ENCODE data around the gene CCDC27. TPM values are rescaled to one million over a fixed set of nuclear protein-coding genes. Genes with fewer than 3 reads are reported as not detected.

The CCDC27 gene
- polyA plus RNA-seq, 3 donors = not detected

- no peak overlapping the region for H3K4me3 ChIP-seq (replicated peaks in 1 of 3; ENCODE audit: low read depth in 2 of 3, low read length in 3 of 3)
- peak overlapping the region in 3 of 7 donors; percentile 15 to 61 (median 43) for H3K27ac Mint-ChIP-seq
- no peak overlapping the region for H2AFZ ChIP-seq (ENCODE audit: insufficient read depth, low read depth, low read length, poor library complexity, severe bottlenecking)
- peaks cover 13 to 41% of the 10 kb centered on the region in 2 donors for H3K36me3 ChIP-seq (replicated peaks in 1 of 2; ENCODE audit: control insufficient read depth in 1 of 2, insufficient read depth in 2 of 2, low read length in 2 of 2)
- peaks cover 7 to 12% of the 10 kb centered on the region in 2 donors for H3K4me1 ChIP-seq (ENCODE audit: control insufficient read depth in 1 of 2, insufficient read depth in 2 of 2, low read length in 2 of 2)
- intact Hi-C loops (cut with micrococcal nuclease) = no loop called here
- no peaks in the 10 kb centered on the region for H3K27me3 ChIP-seq (ENCODE audit: control insufficient read depth in 2 of 2, insufficient read depth in 2 of 2, low read length in 2 of 2)
- no peaks in the 10 kb centered on the region for H3K9me3 ChIP-seq (replicated peaks in 1 of 2; ENCODE audit: control insufficient read depth in 1 of 2, insufficient read depth in 1 of 2, low read length in 2 of 2)
- DNase-seq = no peak
- H3K79me2 ChIP-seq (ENCODE audit: insufficient read depth, low read length) = no peaks in the 10 kb centered on the region
- over 99% methylated on average over 15 of the region's 22 CpGs for WGBS (ENCODE audit: insufficient coverage)
- H3K36me3 Mint-ChIP-seq = peaks cover 20 to 30% of the 10 kb centered on the region in 2 donors
- H4K20me1 ChIP-seq (ENCODE audit: insufficient read depth, low read length) = no peaks in the 10 kb centered on the region
- H3K27ac ChIP-seq (ENCODE audit: low read depth in 1 of 2, low read length in 2 of 2) = no peak overlapping the region
- peak overlapping the region; percentile 1 for H3K9ac ChIP-seq (ENCODE audit: insufficient read depth, low read length, poor library complexity, severe bottlenecking)
- peaks cover 28% of the 10 kb centered on the region for H3K4me1 Mint-ChIP-seq
- peaks cover 0 to 2% (median 0%) of the 10 kb centered on the region in 3 donors for H3K27me3 Mint-ChIP-seq (ENCODE audit: low read depth in 3 of 3)
- TF ChIP-seq, protein P1, sequence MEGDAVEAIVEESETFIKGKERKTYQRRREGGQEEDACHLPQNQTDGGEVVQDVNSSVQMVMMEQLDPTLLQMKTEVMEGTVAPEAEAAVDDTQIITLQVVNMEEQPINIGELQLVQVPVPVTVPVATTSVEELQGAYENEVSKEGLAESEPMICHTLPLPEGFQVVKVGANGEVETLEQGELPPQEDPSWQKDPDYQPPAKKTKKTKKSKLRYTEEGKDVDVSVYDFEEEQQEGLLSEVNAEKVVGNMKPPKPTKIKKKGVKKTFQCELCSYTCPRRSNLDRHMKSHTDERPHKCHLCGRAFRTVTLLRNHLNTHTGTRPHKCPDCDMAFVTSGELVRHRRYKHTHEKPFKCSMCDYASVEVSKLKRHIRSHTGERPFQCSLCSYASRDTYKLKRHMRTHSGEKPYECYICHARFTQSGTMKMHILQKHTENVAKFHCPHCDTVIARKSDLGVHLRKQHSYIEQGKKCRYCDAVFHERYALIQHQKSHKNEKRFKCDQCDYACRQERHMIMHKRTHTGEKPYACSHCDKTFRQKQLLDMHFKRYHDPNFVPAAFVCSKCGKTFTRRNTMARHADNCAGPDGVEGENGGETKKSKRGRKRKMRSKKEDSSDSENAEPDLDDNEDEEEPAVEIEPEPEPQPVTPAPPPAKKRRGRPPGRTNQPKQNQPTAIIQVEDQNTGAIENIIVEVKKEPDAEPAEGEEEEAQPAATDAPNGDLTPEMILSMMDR (IDR thresholded peaks at IDR 0.05) = no peak
- H3K9me3 Mint-ChIP-seq = no peaks in the 10 kb centered on the region
- H3K4me2 ChIP-seq (replicated peaks; ENCODE audit: extremely low read depth, low read length, poor library complexity, severe bottlenecking) = no peak overlapping the region
- H3K4me3 Mint-ChIP-seq = no peak overlapping the region
Observed at GRCh38 chr1:3741566-3742438, 10.4 kb upstream of the CCDC27 start.

DNA sequence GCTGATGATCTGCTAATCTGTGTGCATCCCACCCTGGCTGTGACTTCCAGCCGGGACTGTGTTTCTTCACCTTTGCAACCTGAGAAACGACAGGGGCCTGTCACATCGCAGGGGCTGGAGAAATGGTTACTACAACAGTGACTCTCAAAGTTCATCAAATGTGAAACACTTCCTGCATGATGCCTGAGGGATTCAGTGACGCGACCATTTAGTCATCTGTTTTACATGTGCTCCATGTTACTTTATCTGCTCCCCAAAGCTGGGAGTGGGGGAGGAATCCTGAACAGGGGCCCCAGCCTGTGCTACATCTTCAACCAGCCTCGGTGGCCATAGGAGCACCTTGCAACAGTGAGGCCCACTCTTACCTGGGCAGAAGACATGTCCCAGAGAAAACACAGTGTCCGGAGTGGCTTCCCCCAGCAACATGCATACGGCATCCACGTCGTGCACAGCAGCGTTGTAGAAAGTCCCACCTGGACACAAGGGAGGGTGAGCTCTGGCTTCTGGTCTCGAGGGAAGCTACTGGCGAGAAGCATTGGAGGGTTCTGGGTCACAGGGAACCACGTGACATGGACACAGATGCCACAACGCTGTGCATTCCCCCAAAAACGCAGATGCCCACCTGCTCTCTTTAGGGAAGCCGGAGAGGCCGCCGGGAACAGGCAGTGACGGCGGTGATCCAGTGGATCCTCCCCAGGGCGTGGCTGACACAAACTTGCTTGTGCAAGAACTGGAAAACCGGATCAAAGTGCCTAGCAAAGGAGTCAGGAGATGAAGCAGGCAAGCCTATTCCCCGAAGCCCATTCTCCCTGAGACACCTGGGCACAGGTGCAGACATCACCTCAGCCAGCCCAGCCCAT, 9.6 kb upstream of the CCDC27 start:
- WGBS (ENCODE audit: insufficient coverage) = 89% methylated on average over 23 of the region's 24 CpGs
- TF ChIP-seq, protein P1 (IDR thresholded peaks at IDR 0.05) = no peak
- H3K36me3 Mint-ChIP-seq = peaks cover 12 to 21% of the 10 kb centered on the region in 2 donors
- Histone ChIP-seq H3K4me2 (replicated peaks; ENCODE audit: extremely low read depth, low read length, poor library complexity, severe bottlenecking) (no peak overlapping the region), H3K27me3 (ENCODE audit: control insufficient read depth in 2 of 2, insufficient read depth in 2 of 2, low read length in 2 of 2) (no peaks in the 10 kb centered on the region), H3K79me2 (ENCODE audit: insufficient read depth, low read length) (no peaks in the 10 kb centered on the region), H3K27ac (ENCODE audit: low read depth in 1 of 2, low read length in 2 of 2) (no peak overlapping the region), H3K36me3 (replicated peaks in 1 of 2; ENCODE audit: control insufficient read depth in 1 of 2, insufficient read depth in 2 of 2, low read length in 2 of 2) (peaks cover 13 to 36% of the 10 kb centered on the region in 2 donors), H4K20me1 (ENCODE audit: insufficient read depth, low read length) (no peaks in the 10 kb centered on the region), H3K9me3 (replicated peaks in 1 of 2; ENCODE audit: control insufficient read depth in 1 of 2, insufficient read depth in 1 of 2, low read length in 2 of 2) (no peaks in the 10 kb centered on the region), H3K4me3 (replicated peaks in 1 of 3; ENCODE audit: low read depth in 2 of 3, low read length in 3 of 3) (no peak overlapping the region), H2AFZ (ENCODE audit: insufficient read depth, low read depth, low read length, poor library complexity, severe bottlenecking) (no peak overlapping the region), H3K9ac (ENCODE audit: insufficient read depth, low read length, poor library complexity, severe bottlenecking) (no peak overlapping the region), H3K4me1 (ENCODE audit: control insufficient read depth in 1 of 2, insufficient read depth in 2 of 2, low read length in 2 of 2) (peaks cover 12 to 18% of the 10 kb centered on the region in 2 donors)
- peaks cover 0 to 2% (median 1%) of the 10 kb centered on the region in 3 donors for H3K27me3 Mint-ChIP-seq (ENCODE audit: low read depth in 3 of 3)
- no peak overlapping the region for H3K4me3 Mint-ChIP-seq
- intact Hi-C loops (cut with micrococcal nuclease) = no loop called here
- DNase-seq = no peak
- H3K4me1 Mint-ChIP-seq = peaks cover 30% of the 10 kb centered on the region
- no peaks in the 10 kb centered on the region for H3K9me3 Mint-ChIP-seq
- H3K27ac Mint-ChIP-seq = peak overlapping the region in 1 of 7 donors; percentile 43
